ENCODE data around the gene MCM9.

DNA sequence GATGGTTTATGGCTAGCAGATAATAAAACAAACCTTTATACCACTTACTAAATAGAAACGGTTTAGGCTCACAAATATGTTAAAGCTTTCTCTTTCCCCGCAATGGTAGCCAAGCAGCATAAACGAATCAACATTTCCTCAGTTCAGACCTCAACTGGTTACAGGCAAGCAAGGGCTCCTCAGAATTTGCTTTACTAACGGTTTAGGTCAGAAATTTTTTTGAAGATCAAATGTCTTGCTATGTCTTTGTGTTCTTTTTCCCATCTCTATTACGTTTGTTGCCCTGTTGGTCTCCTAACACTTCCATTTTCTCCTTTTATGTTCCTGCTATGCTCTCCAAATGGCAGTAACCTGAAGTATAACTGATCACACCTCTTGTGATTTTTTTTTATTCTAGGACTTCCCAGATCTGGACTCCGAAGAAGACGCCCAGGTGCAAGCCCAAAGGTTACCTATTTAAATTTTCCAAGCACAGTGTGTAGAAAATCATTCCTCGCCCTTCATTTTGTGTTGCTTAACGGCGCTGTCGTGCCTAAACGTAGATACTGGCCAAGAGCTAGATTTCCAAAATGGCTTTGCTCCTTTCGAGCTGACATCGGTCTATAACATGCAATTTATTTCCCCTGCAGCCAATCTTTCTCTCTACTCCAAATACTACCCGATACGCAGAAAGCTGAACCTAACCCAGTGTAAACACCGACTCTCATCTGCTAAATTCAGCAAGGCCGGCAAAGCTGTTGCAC is 41.7 kb downstream of the MCM9 start:
- TF ChIP-seq SUZ12 (IDR thresholded peaks at IDR 0.05; ENCODE audit: extremely low read depth, insufficient read depth, insufficient read length) (no peak), ZNF274 (IDR thresholded peaks at IDR 0.05; ENCODE audit: low read depth, low read length) (no peak), YY1 (IDR thresholded peaks at IDR 0.05; ENCODE audit: insufficient read depth, insufficient read length) (no peak)
